Central memory CD8-positive, alpha-beta T cell (primary cell): Measurements from ENCODE around the gene APOL1.
"Not testable (repeated sequence)": the region's sequence is repeated elsewhere in the genome, so short reads cannot be mapped to it uniquely, and the experiment has no call there.

Source experiments
- ATAC-seq: fragments of 150-1000 bp; cut with Tn5 transposase; replicated peaks from 2 replicates; pipeline ENCODE4 v1.10.0; 2022; ENCODE audit warnings: mild to moderate bottlenecking, moderate FRiP score, moderate number of reproducible peaks; ENCODE audit not compliant: poor library complexity, severe bottlenecking; ENCODE audit errors: extremely low read depth
- DNase-seq, 2 donors: peaks; one replicate each; pipeline ENCODE4 v3.0.0; 2021; ENCODE audit warnings: low spot score in 2 of 2
- H3K27ac Mint-ChIP-seq: one replicate; pipeline ENCODE4 v1.8.0; 2022; ENCODE audit warnings: low read depth, mild to moderate bottlenecking, moderate library complexity, mixed read lengths
- H3K27me3 Mint-ChIP-seq: one replicate; pipeline ENCODE4 v1.8.0; 2022; ENCODE audit warnings: mixed read lengths
- H3K36me3 Mint-ChIP-seq: one replicate; pipeline ENCODE4 v1.8.0; 2022; ENCODE audit warnings: mild to moderate bottlenecking, moderate library complexity, mixed read lengths; ENCODE audit not compliant: insufficient read depth
- H3K4me1 Mint-ChIP-seq: one replicate; pipeline ENCODE4 v1.8.0; 2022; ENCODE audit warnings: mixed read lengths
- H3K4me3 Mint-ChIP-seq: one replicate; pipeline ENCODE4 v1.8.0; 2022; ENCODE audit warnings: mild to moderate bottlenecking, moderate library complexity, mixed read lengths
- H3K9me3 Mint-ChIP-seq: one replicate; pipeline ENCODE4 v1.8.0; 2022; ENCODE audit warnings: mixed read lengths

Gene APOL1

DNA sequence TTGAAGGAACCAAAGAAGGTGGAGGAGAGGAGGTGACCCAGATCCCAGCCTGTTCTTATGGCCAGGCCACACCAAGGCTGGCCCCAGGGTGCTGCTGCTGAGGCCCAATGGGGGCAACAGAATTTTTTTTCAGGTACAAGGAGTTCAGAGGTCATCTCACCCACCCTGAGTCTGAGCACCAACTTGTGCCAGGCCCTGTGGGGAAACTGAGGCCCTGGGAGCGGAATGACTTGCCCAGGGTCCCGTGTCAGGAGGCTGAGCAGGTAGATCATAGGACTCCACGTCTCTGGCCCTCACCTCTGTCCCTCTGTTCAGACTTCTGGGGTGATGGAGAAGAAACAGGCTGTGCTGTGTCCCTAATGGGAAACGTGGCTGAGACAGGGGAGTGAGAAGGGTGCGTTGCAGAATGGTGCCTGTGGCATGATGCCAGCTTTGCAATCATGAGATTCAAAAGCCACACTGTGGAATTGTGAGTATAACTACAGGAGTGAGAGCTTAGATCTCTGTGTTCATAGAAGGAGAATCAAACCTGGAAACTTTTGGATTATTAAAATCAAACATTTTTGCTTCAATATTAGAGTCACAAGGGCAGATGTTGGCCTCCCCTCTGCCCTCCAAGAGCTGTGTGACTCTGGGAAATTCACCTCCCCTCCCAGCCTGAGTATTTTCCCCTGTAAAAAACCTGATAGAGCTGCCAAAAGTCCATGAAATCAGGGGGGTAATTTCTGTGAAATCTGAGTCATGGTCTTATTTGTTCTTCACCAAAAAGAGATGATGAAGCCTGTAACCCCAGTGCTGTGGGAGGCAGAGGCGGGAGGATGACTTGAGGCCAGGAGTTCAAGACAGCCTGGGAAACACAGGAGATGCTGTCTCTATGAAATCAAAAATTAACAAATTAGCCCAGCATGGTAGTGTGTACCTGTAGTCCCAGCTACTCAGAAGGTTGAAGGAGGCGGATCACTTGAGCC, 874 bp downstream of the APOL1 start:
- DNase-seq (no peak), ATAC-seq (no peak)
- Mint-ChIP-seq H3K4me1 (peaks cover 62% of the 10 kb centered on the region), H3K27me3 (no peaks in the 10 kb centered on the region), H3K4me3 (peak overlapping the region; percentile 93), H3K36me3 (peaks cover 26% of the 10 kb centered on the region), H3K27ac (peak overlapping the region; percentile 93), H3K9me3 (no peaks in the 10 kb centered on the region)

DNA sequence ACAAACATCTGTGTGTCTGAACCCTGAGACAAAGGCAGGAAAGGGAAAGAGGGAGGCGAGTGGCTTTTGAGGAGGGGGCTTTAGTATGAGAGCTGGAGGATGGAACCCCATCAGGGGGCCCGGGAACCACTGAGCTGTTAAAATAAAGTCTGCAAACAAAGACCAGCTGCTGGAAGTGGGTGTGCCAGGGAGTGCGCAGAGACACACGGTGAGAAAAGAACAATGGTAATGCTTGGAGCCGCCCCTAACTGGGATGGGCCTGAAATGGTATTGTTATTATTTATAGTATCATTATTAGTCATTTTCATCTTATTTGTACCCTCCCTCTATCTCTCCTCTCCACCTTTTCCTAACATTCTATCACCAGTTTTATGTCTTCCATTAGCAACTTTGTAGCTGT, 2.6 kb downstream of the APOL1 start:
- peak overlapping the region; percentile 27 for H3K4me3 Mint-ChIP-seq
- peaks cover 68% of the 10 kb centered on the region for H3K4me1 Mint-ChIP-seq
- not testable (repeated sequence) for H3K27me3 Mint-ChIP-seq, H3K9me3 Mint-ChIP-seq, DNase-seq, ATAC-seq
- peak overlapping the region; percentile 87 for H3K27ac Mint-ChIP-seq
- H3K36me3 Mint-ChIP-seq: peaks cover 35% of the 10 kb centered on the region

DNA sequence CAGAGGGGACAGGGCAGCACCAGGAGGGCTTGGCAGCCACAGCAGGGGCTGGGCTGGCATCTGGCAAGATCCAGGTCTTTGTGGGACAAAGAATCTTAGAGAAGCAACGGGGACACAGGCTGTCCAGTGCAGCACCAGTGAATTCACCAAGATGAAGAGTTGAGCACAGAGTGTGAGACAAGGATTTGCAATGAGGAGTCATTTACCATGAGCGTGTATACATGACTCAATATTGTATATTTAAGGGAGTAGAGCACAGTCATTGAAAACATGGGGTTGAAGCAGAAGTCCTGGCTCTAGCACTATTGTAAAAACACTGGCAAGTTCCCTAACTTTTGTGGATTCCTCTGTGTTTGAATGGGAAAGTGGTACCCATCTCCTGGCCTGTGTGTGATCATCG, 3.5 kb downstream of the APOL1 start:
- Mint-ChIP-seq H3K9me3 (no peaks in the 10 kb centered on the region), H3K36me3 (peaks cover 42% of the 10 kb centered on the region), H3K4me3 (peak overlapping the region; percentile 27), H3K27ac (peak overlapping the region; percentile 87), H3K4me1 (peaks cover 66% of the 10 kb centered on the region), H3K27me3 (no peaks in the 10 kb centered on the region)
- DNase-seq (no peak), ATAC-seq (no peak)

DNA sequence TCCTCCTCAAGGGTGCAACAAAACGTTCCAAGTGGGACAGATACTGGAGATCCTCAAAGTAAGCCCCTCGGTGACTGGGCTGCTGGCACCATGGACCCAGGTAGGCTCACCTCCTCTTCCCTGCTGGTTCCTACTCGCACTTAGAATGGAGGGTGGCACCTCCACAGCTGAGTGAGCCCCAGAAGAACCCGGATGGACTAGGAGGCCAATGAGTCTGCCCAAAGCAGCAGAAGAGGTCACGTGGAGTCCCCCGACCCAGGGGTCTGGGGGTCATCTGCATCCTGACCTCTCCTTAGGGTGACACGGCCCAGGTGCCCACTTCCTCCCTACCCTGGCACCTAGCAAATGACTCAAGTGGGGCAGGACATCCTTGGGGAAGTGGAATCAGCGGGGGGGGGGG, 4.4 kb downstream of the APOL1 start:
- Mint-ChIP-seq H3K27me3 (no peaks in the 10 kb centered on the region), H3K36me3 (peaks cover 43% of the 10 kb centered on the region), H3K4me1 (peaks cover 61% of the 10 kb centered on the region), H3K9me3 (no peaks in the 10 kb centered on the region), H3K27ac (peak overlapping the region; percentile 53), H3K4me3 (no peak overlapping the region)
- no peak for DNase-seq
- ATAC-seq: no peak

DNA sequence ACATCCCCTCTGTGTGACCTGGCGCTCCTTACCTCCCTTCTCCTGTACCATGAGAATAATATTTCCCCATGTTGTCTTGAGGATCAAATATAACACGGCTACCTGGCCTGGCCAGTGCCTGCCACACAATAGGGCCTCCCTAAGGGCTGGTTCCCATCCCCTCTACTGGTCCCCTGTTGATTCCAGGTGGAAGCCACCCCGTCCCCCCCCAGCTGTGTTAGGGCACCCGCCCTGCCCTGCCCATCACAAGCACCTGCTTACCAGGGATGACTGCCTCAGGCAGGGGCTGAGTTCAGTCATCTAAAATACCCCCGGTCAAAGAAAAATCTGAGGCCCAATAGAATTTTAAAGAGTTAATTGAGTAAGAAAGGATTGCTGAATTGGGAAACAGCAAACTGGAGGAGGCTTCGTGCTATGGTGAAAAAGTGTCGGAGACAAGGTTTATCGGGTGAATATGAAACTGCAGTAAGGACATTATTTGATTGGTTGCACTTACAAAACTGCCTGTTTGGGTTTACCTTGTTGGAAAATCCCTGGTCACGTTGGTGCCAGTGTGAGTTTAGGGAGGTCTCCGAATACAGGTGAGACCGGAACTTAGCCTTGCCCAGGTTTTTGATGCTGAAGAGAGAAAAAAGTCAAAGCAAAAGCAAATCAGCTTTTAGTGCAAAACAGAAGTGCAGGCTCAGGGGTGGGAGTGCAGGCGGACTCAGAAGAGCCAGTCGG, 5.2 kb downstream of the APOL1 start:
- Mint-ChIP-seq H3K9me3 (no peaks in the 10 kb centered on the region), H3K4me3 (peak overlapping the region; percentile 58), H3K4me1 (peaks cover 54% of the 10 kb centered on the region), H3K27me3 (no peaks in the 10 kb centered on the region), H3K27ac (peak overlapping the region; percentile 95), H3K36me3 (peaks cover 43% of the 10 kb centered on the region)
- ATAC-seq (peak; percentile 8), DNase-seq (no peak)

DNA sequence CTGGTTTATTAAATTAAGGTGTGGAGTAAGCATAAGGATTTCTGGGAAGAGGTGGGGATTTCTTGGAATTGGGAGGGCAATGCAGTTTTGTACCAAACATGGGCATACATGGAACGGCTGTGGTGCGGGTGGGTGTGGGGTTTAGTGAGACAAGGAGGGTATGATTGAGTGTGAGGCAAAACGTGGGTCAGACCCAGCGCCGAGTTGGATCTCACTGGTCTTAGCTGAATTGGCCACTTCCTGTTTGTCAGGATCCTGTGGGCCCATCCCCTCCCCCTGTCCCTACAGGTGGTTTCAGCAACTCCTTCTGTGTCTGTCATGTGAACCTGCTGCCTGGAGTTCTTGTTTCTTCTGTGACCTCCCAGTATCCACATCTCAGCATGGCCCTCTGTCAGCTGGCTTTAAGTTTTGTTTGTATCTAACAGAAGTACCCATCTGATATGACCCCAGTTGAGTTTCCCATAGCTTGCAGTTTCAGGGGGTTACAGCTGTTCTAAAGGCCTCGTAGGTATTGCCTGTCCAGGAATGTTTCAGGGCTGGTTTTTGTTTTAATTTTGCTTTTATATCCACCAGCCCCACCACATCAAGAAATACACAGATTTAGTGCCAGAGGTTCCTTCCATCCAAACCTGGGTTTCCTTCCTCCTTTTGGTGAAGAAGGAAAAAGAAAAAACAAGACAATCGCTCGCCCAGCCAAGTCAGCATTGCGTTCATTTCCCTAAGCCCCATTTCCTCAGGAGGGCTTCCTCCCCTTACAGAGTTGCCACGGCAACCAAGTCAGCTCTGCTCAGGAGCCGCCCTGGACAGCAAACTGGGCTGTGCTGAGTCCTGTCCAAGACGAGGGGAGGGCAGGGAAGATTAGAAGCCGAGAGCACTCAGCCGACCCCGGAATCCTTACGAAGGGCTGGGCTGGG, 6.0 kb downstream of the APOL1 start:
- Mint-ChIP-seq H3K4me3 (peak overlapping the region; percentile 58), H3K9me3 (no peaks in the 10 kb centered on the region), H3K4me1 (peaks cover 46% of the 10 kb centered on the region), H3K36me3 (peaks cover 44% of the 10 kb centered on the region), H3K27ac (peak overlapping the region; percentile 95), H3K27me3 (no peaks in the 10 kb centered on the region)
- peak; percentile 41 for ATAC-seq
- no peak for DNase-seq

DNA sequence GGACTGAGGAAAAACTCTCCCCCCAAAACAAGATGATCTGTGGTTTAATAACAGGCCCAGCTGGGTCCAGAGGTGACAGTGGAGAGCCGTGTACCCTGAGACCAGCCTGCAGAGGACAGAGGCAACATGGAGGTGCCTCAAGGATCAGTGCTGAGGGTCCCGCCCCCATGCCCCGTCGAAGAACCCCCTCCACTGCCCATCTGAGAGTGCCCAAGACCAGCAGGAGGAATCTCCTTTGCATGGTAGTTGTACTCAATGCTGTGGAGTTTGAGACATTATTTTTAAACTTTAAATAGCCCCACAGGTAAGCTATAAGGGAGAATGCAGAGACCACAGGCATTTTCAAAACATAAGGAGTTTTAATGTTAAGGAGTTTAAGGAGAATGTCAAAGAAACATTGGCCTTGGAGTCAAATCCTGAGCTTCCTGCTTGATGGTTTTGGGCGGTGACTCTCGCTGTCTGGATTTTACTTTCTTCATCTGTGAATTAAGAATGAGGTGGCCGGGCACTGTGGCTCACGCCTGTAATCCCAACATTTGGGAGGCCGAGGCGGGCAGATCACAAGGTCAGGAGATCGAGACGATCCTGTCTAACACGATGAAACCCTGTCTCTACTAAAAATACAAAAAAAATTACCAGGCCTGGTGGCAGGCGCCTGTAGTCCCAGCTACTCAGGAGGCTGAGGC, 6.8 kb downstream of the APOL1 start:
- H3K27ac Mint-ChIP-seq: no peak overlapping the region

DNA sequence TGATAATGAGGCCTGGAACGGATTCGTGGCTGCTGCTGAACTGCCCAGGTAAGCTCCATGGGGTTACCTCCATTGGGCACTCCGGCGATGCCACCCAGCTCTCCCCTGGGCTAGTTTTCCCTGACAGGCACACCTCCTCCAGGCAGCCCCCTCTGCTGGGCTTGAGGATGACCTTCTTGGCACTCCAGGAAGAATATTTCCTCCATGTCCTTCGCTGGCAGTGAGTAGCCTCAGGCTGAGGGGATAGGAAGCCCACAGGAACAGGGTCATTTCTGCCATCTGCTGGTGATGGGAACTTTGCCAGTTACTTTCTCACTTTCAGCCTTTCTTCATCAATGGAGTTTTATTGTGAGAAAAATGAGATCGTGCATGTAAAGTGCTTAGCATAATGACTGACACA, 8.7 kb downstream of the APOL1 start:
- ATAC-seq, H3K9me3 Mint-ChIP-seq, H3K4me3 Mint-ChIP-seq, H3K27me3 Mint-ChIP-seq, DNase-seq: not testable (repeated sequence)
- Mint-ChIP-seq H3K36me3 (peaks cover 48% of the 10 kb centered on the region), H3K27ac (peak overlapping the region; percentile 64), H3K4me1 (peaks cover 22% of the 10 kb centered on the region)

More for the DNA sequence above, 6.8 kb downstream of the APOL1 start:
- Mint-ChIP-seq H3K4me3 (no peak overlapping the region), H3K36me3 (peaks cover 48% of the 10 kb centered on the region), H3K27me3 (no peaks in the 10 kb centered on the region), H3K4me1 (peaks cover 40% of the 10 kb centered on the region), H3K9me3 (no peaks in the 10 kb centered on the region)
- ATAC-seq: no peak
- no peak for DNase-seq

DNA sequence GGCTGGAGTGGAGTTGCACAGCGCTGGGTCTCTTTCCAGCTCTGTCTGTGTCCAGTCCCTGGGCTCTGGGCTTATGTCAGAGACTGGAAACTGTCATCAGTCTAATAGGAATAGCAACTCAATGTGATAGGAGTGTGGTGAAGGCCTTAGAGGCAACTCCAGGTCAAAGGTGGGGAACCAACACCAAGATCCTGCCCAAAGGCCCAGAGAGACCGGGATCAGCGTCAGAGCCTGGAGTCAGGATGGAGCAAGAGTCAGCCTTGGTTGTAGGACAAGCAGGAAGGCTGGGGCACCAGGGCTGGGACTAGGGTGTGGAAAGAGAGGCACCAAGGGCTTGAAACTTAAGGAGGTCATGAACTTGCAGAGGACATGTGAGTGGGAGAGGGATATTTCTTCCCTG, 9.4 kb downstream of the APOL1 start:
- Mint-ChIP-seq H3K27ac (peak overlapping the region; percentile 64), H3K36me3 (peaks cover 51% of the 10 kb centered on the region), H3K4me1 (peaks cover 17% of the 10 kb centered on the region)
- not testable (repeated sequence) for H3K27me3 Mint-ChIP-seq, H3K4me3 Mint-ChIP-seq, ATAC-seq, H3K9me3 Mint-ChIP-seq, DNase-seq

DNA sequence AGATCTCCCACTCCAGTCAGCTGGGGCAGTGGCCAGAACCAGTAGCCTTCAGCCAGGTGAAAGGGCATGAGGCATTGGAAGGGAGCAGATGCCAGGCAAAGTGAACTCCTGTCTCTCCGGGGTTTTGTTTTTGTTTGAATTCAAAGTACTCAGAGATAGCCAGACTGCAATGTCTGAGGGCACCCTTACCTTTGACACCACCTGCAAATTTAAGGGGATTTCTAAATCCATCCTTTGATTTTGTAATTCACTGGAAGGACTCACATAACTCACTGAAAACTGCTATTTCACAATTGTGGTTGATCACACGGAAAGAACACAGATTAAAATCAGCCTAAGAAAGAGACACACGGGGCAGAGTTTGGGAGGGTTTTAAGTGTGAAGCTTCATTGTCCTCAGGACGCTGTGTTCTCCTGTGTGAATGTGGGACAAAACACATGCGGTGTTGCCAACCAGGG, 10.3 kb downstream of the APOL1 start:
- peaks cover 53% of the 10 kb centered on the region for H3K36me3 Mint-ChIP-seq
- DNase-seq, H3K27me3 Mint-ChIP-seq, H3K9me3 Mint-ChIP-seq, ATAC-seq, H3K4me3 Mint-ChIP-seq: not testable (repeated sequence)
- peaks cover 11% of the 10 kb centered on the region for H3K4me1 Mint-ChIP-seq
- peak overlapping the region; percentile 41 for H3K27ac Mint-ChIP-seq

DNA sequence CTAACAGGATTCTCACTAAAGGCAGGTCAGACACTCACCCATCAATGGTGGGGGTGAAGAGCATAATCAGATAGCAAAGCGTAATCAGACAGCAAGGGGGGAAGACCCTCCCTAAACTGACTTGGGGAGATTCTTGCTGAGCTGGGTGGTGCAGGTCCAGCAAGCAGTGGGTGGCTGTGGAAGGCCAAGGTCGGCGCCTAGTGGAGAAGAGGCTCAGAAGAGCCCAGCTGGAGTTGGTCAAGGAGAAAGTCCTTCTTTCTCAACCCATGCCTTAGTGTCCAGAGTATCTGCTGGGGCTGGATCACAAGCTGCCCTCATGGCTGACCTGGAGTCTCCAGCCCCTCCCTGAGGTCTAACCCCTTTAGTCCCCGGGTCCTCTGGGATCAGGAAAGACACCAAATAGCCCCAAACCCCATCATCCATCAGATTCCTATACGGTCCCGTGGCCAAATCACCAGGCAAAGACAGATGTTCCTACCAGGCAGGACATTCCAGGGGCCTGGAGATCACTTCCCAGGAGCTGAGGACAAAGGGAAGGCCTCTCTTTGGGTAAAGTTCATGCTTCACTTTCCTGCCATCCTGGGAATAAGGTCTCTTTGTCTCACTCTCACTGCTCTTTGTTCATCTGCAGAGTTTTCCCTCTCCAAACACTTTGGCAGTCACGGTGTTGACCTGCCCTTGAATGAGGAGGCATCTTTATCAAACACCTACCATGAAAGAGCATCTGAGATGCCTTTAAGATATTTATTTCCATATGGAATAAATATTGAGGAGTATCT, 11.1 kb downstream of the APOL1 start:
- H3K36me3 Mint-ChIP-seq: peaks cover 48% of the 10 kb centered on the region
- ATAC-seq, H3K9me3 Mint-ChIP-seq, H3K4me1 Mint-ChIP-seq, H3K4me3 Mint-ChIP-seq, H3K27me3 Mint-ChIP-seq, DNase-seq: not testable (repeated sequence)
- H3K27ac Mint-ChIP-seq: peak overlapping the region; percentile 41
